OCI-LY3 (cell line): Measurements from ENCODE around the gene MNAT1.
A peak's percentile ranks its signal among the peaks of the same experiment; 100 is the strongest.

Experiments
- H2AFZ ChIP-seq: fragments of 200-600, 300-600 bp; shearing (Covaris generic); 2 replicates; pipeline ENCODE4 v1.6.0; 2014; ENCODE audit warnings: antibody characterized with exemption, low read depth, low read length
- H3K27ac ChIP-seq: fragments of 200-600, 300-600 bp; sonication (generic); 2 replicates; pipeline ENCODE4 v1.5.1; 2014; ENCODE audit warnings: mild to moderate bottlenecking, low read length, moderate library complexity, mixed read lengths
- H3K27me3 ChIP-seq: fragments of 200-600, 300-600 bp; sonication (generic); 2 replicates; pipeline ENCODE4 v1.6.1; 2014; ENCODE audit warnings: low read depth, low read length, mixed read lengths
- H3K36me3 ChIP-seq: fragments of 200-600, 300-600 bp; sonication (generic); replicated peaks from 2 replicates; pipeline ENCODE3; 2014; ENCODE audit warnings: low read depth, low read length, mixed read lengths
- H3K4me1 ChIP-seq: fragments of 300-600, 200-600 bp; sonication (generic); 2 replicates; pipeline ENCODE4 v1.6.1; 2014; ENCODE audit warnings: low read length, mixed read lengths
- H3K4me2 ChIP-seq: fragments of 200-600, 300-600 bp; sonication (generic); 2 replicates; pipeline ENCODE4 v1.6.1; 2014; ENCODE audit warnings: low read length, mixed read lengths
- H3K4me3 ChIP-seq: fragments of 300-600, 200-600 bp; sonication (generic); 2 replicates; pipeline ENCODE4 v1.5.1; 2014; ENCODE audit warnings: antibody characterized with exemption, mild to moderate bottlenecking, low read length, moderate library complexity
- H3K79me2 ChIP-seq: fragments of 300-600, 200-600 bp; shearing (Covaris generic); 2 replicates; pipeline ENCODE4 v1.6.1; 2014; ENCODE audit warnings: mild to moderate bottlenecking, low read length, mixed read lengths
- H3K9ac ChIP-seq: fragments of 300-600, 200-600 bp; shearing (Covaris generic); 2 replicates; pipeline ENCODE4 v1.6.0; 2014; ENCODE audit warnings: mild to moderate bottlenecking, low read length, moderate library complexity
- H3K9me3 ChIP-seq: fragments of 200-600, 300-600 bp; shearing (Covaris generic); 2 replicates; pipeline ENCODE4 v1.6.1; 2014; ENCODE audit warnings: low read length, mixed read lengths; ENCODE audit not compliant: insufficient read depth
- H4K20me1 ChIP-seq: fragments of 200-600, 300-600 bp; sonication (generic); 2 replicates; pipeline ENCODE4 v1.6.1; 2016; ENCODE audit warnings: low read length, mixed read lengths; ENCODE audit not compliant: insufficient read depth
- CTCF ChIP-seq: fragments of 200-600, 300-600 bp; sonication (generic); IDR thresholded peaks from 2 replicates; pipeline ENCODE4 v1.5.1; 2014; ENCODE audit warnings: antibody characterized with exemption, low read length, low read depth
- EZH2phosphoT487 ChIP-seq: fragments of 200-600 bp; shearing (Covaris generic); IDR thresholded peaks from 2 replicates; pipeline ENCODE4 v1.6.1; 2018; ENCODE audit warnings: antibody characterized with exemption, mixed run types, low read depth

Gene MNAT1

DNA sequence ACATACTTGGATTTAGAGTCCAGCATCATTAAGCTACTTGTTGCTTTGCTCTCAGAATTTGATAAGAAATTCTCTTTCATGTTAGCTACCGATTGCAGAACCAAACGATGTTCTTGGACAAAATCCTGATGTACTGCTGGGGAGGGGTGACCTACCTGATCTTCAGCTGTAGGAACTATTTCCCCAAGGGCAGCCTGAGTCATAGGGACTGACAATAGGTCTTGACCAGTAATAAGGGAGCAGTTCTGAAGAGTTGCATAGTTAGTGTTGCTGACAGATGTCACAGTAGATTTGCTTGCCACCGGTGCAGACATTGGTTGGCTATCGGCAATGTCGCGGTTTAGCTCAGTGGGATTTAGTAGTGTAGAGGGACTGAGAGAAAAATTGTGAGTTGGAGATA lies 21.0 kb upstream of the MNAT1 start:
- H3K27me3 ChIP-seq = no peaks in the 10 kb centered on the region
- no peaks in the 10 kb centered on the region for H3K79me2 ChIP-seq
- no peak for TF ChIP-seq EZH2phosphoT487
- TF ChIP-seq CTCF = no peak
- no peak overlapping the region for H3K4me2 ChIP-seq
- no peak overlapping the region for H3K4me3 ChIP-seq
- no peak overlapping the region for H2AFZ ChIP-seq
- H3K36me3 ChIP-seq = no peaks in the 10 kb centered on the region
- no peaks in the 10 kb centered on the region for H3K9me3 ChIP-seq
- H4K20me1 ChIP-seq = no peaks in the 10 kb centered on the region
- H3K27ac ChIP-seq = no peak overlapping the region
- H3K4me1 ChIP-seq = no peaks in the 10 kb centered on the region
- H3K9ac ChIP-seq = no peak overlapping the region

GRCh38 chr14:60720391-60720790 lies 14.2 kb upstream of the MNAT1 start:
- H3K4me2 ChIP-seq = no peak overlapping the region
- no peak overlapping the region for H3K27ac ChIP-seq
- TF ChIP-seq EZH2phosphoT487 (no peak), CTCF (no peak)
- H3K79me2 ChIP-seq = no peaks in the 10 kb centered on the region
- H3K4me3 ChIP-seq = no peak overlapping the region
- no peaks in the 10 kb centered on the region for H3K9me3 ChIP-seq
- no peak overlapping the region for H2AFZ ChIP-seq
- H4K20me1 ChIP-seq = no peaks in the 10 kb centered on the region
- peaks cover 10% of the 10 kb centered on the region for H3K4me1 ChIP-seq
- H3K27me3 ChIP-seq = 0 out of 2 replicates have a peak, but pooled peaks cover 2% of the 10 kb centered on the region
- no peak overlapping the region for H3K9ac ChIP-seq
- H3K36me3 ChIP-seq = peaks cover 6% of the 10 kb centered on the region

DNA sequence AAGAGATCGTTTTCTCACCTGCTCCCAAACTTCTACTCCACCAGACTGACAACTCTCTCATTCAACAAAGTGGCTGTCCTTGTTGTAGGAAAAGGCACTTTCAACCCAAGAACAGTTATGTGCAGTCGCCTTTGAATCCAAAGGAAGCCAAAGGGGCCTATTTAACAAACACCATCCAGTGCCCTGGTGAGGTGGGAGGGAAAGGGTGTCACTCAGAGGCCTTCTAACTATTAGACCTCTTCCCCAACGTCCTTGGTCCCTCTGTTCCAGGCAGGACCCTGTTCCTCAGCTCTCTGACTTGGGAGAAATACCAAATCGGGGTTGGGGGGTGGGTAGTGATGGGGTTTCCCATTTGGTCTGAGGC lies 13.6 kb upstream of the MNAT1 start:
- H3K9ac ChIP-seq = no peak overlapping the region
- H3K36me3 ChIP-seq = peaks cover 6% of the 10 kb centered on the region
- no peak overlapping the region for H3K27ac ChIP-seq
- H3K4me3 ChIP-seq = no peak overlapping the region
- H3K4me1 ChIP-seq = peaks cover 10% of the 10 kb centered on the region
- 0 out of 2 replicates have a peak, but pooled peaks cover 2% of the 10 kb centered on the region for H3K27me3 ChIP-seq
- H3K79me2 ChIP-seq = no peaks in the 10 kb centered on the region
- TF ChIP-seq EZH2phosphoT487 (no peak), CTCF (no peak)
- H3K4me2 ChIP-seq = no peak overlapping the region
- no peak overlapping the region for H2AFZ ChIP-seq
- no peaks in the 10 kb centered on the region for H4K20me1 ChIP-seq
- no peaks in the 10 kb centered on the region for H3K9me3 ChIP-seq

- Histone ChIP-seq H4K20me1 (no peaks in the 10 kb centered on the region), H3K27ac (no peak overlapping the region), H3K27me3 (0 out of 2 replicates have a peak, but pooled peaks cover 2% of the 10 kb centered on the region), H3K4me1 (peaks cover 10% of the 10 kb centered on the region), H3K79me2 (no peaks in the 10 kb centered on the region), H3K9ac (peak overlapping the region; percentile 75; the same call in 1 of the 2 replicates), H3K9me3 (no peaks in the 10 kb centered on the region), H2AFZ (no peak overlapping the region), H3K4me3 (peak overlapping the region; percentile 89), H3K36me3 (peaks cover 6% of the 10 kb centered on the region), H3K4me2 (peak overlapping the region; percentile 87)
- TF ChIP-seq EZH2phosphoT487 (no peak), CTCF (no peak)
These were observed 13.0 kb upstream of the MNAT1 start for GRCh38 chr14:60721326-60722106.
